HG03196 (cell line): ENCODE data around the gene TMTC4.

Experiments
- ATAC-seq: cut with Tn5 transposase; IDR thresholded peaks from one replicate; pipeline ENCODE4 v1.9.1; 2021; ENCODE audit not compliant: unreplicated experiment

Gene TMTC4

DNA sequence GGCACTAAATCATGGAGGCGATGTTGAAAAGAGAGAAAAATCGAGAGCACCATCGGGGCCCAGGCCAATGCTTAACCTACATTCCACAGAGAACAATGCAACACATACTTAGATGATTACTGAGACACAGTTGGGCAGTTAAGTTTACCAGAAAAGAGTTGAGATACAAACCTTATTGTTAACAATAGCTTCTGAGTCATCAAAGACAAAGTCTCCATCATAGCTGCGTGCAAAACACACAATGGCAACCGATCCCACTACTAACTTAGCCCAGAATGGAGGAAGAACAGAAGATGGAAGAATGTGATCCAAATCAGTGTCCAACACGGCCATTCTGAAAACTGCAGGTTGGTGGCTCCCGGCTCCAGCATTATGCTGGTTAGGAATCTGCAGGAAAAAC, 6.2 kb downstream of the TMTC4 start:
- no peak for ATAC-seq

- ATAC-seq: no peak
Measured at GRCh38 chr13:100667894-100668293, 6.7 kb downstream of the TMTC4 start.

GRCh38 chr13:100666124-100666523, 8.5 kb downstream of the TMTC4 start:
- no peak for ATAC-seq

DNA sequence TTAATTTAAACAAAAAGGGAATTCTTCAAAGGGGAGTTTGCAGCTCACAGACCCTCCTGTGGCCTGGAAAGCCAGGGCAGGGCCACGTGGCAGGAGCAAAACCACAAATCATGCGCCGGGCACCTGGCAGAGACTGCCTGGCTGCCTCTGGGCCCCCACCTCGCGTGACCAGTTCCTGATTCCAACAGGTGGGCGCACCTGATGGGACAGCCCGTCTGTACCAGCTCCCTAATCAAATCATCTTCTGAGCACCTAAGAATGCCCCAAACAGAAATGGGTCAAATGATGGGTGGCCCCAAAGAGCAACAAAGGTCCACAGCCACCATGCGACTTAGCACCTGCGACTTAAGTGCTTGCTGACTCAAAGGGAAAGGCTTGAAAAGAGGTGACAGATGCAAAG, 9.2 kb downstream of the TMTC4 start:
- no peak for ATAC-seq

DNA sequence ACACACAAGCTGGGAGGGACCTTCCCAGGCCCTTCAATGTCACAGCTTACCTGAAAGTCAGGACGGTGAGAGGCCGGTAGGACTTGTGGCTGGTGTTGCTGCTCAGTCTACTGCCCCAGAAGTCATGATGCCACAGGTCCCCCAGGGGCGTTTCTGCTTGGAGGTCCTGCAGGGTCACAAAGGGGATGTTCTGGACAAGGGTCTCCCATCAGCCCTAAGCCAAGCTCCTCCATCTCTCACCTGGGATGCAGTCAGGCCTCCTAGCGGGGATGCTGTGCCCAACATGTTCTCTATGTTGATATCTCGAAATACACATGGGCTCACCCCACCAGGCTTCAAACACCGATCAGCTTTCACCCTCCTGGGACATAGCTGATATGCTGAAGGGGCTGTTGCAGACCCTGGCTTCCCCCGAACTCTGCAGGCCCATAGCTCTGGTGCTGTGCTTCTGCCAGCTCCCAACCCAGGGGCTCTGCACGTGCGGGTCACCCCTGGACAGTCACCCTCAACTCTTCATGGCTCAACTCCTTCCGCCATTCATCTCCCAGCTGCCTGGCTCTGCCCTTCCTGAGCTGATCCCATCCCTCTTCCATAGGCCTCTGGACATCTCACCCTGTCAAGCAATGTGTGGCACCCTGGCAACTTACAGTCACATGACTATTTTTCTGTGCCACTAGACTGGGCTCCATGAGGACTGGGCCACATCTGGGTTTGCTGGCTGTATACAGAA, 10.3 kb downstream of the TMTC4 start:
- ATAC-seq: no peak

DNA sequence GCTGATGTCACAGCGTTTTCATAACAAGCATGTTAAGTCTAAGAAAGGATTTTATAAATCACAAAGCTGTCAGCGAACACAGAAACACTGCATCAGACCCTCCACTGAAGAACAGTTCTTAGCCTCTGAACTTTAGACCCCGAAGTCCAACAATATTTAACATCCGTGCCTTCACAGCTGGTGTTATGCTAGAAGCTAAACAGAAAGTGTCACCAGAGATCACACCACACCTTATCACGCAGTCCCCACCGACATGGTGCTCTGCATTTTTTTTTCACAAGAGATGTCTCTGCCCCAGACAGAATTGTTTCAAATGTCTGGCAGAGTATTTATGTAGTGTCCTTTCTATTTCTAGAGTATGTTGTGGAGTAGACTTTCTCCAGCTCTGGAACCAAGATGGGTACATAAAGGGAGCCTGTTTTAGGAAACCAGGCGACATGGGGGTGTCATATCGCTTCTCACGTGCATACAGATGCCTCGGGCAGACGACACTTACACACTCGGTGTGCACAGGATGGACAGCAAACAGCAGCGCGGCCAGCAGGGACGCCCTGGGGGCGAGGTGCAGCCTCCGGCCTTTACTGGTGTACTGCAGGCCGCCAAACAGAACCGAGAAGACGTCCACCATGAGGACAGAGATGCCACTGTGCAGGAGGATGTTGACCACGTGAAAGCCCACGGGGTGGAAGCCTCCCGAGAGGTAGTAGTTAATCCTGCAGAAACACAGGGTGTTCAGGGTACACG, 12.0 kb downstream of the TMTC4 start:
- no peak for ATAC-seq

DNA sequence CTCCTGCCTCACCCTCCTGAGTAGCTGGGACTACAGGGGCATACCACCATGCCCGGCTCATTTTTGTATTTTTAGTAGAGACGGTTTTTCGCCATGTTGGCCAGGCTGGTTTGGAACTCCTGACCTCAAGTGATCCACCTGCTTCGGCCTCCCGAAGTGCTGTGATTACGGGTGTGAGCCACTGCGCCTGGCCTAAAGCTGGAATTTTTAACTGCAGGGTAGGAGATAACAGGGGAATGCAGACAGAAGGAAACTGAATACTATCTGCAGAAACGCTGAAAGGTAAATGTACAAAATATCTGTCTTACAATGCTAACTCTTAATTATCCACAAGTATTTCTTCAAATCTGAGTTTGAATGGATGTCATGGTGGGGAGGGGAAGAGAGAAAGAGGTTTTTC, 13.8 kb downstream of the TMTC4 start:
- no peak for ATAC-seq

DNA sequence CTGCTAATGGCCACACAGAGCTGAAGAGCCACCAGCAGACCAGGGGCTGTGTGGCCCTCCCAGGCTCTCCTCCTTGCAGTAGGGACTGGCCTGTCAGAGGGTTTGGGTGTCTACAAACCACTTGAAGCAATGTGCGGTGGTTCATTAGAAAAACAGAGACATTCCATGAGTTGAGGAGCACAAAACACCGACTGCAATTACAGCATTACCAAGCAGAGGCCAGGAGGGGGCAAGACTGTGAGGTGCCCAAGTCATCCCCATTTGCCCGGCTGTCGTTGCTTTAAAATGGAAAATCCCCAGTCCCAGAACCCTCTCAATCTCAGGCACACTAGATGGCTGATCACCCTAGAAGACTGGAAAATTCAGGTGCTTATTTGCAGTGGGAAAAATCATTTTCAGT, 15.0 kb downstream of the TMTC4 start:
- ATAC-seq: no peak

DNA sequence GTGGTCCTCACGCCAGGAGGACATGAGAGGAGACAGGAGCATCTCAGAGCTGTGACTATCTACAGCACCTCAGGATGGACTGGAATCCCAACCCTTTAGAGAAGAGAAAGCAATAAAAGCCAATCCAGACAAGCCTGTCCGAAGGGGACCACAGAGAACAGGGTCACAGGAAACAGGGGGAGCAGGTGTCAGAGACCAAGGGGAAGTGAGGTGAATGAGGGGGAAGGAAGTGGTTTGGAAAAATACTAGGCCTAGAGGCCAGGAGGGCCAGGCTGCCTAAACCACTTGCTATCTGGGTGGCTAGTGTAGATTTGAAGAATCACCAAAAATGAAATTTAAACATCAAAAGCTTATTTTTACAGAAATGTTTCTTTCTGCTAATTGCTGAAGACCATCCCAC, 16.2 kb downstream of the TMTC4 start:
- peak; percentile 74 for ATAC-seq

GRCh38 chr13:100657881-100658315, 16.7 kb downstream of the TMTC4 start:
- no peak for ATAC-seq

- no peak for ATAC-seq
Measured at GRCh38 chr13:100652510-100652909, 22.1 kb downstream of the TMTC4 start.

GRCh38 chr13:100650326-100650725, 24.3 kb downstream of the TMTC4 start:
- ATAC-seq: no peak

- no peak for ATAC-seq
Measured at GRCh38 chr13:100648354-100648753, 26.2 kb downstream of the TMTC4 start.

GRCh38 chr13:100646871-100647270, 27.7 kb downstream of the TMTC4 start:
- ATAC-seq: no peak

- no peak for ATAC-seq
Measured at GRCh38 chr13:100646030-100646673, 28.4 kb downstream of the TMTC4 start.

DNA sequence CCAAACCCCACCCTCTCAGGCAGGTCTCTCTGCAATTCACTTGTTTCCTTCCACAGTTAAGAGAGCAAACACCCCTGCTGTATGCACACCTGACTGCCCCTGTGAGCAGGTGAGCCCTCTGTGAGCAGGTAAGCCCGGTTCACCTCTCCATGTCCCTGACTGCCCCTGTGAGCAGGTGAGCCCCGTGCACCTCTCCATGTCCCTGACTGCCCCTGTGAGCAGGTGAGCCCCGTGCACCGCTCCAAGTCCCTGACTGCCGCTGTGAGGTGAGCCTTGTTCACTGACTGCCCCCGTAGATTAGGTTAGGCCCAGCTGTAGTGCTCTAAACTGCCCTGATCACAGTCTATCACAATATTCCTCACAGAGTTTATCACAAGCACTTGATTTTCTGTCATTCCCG, 29.2 kb downstream of the TMTC4 start:
- no peak for ATAC-seq

GRCh38 chr13:100644371-100644770, 30.2 kb downstream of the TMTC4 start:
- ATAC-seq: no peak

DNA sequence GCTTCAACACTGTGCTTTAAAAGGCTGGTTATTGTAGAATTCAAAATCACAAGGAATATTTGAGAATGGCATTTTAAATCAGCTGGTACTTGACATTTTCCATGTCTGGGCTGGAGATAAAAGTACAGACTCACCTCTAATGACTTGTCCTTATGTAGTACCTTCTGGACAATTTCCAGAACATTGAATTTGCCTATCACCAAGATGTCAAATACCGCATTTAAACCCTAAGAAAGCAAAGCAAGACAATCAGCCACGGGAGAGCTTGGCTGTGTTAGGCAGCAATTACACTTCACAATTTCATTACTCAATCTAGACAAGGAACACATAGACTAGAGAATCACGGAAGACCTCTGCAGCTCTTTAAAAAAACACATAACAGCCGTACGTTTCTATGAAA, 36.8 kb downstream of the TMTC4 start:
- no peak for ATAC-seq

GRCh38 chr13:100637380-100637779, 37.2 kb downstream of the TMTC4 start:
- ATAC-seq: no peak

DNA sequence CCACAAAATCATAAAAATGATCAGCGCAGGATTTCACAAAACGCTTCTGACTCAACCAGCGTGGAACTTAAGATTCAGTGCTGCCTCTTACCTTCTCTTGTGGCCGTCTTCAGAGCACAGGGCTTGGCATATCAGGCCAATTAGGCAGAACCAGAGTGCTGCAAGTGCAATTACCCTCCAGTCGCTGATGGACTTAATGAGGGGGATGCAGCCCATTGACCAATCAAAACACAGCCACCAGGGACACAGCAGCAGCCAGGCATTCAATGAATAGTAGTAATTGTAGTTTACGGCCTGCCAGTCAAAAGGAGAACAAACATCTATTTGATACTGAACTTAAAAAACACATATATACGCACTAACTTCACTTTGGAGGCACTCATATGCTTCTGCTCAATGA, 38.2 kb downstream of the TMTC4 start:
- no peak for ATAC-seq

GRCh38 chr13:100636004-100636403, 38.6 kb downstream of the TMTC4 start:
- ATAC-seq: no peak

GRCh38 chr13:100634696-100635095, 39.9 kb downstream of the TMTC4 start:
- no peak for ATAC-seq
